ENCODE measurements around the gene GDF9.

GRCh38 chr5:132909702-132910101, 43.4 kb upstream of the GDF9 start:
- TF ChIP-seq POLR2AphosphoS5 (IDR thresholded peaks at IDR 0.05) = no peak
- TF ChIP-seq CTCF (IDR thresholded peaks at IDR 0.05) = no peak
- TF ChIP-seq EP300 (IDR thresholded peaks at IDR 0.05) = no peak
- no peak for TF ChIP-seq POLR2A (IDR thresholded peaks at IDR 0.05)
